HepG2 (cell line): ENCODE data around the gene NEAT1. TPM values are rescaled to one million over a fixed set of nuclear protein-coding genes. Genes with fewer than 3 reads are reported as not detected.

Experiments used
- ATAC-seq: fragments of 200-7000 bp; cut with Tn5 transposase; 3 replicates; pipeline ENCODE4 v1.9.1; 2020; ENCODE audit warnings: mild to moderate bottlenecking, moderate library complexity
- BruUV-seq: library from RNA; stranded (reverse); fragments of 400-500 nt; replicated peaks from 2 replicates; lab custom pipeline; 2021; lab: Mats Ljungman, UMichigan
- CTCF ChIA-PET: fragments of 300-600 bp; formaldehyde crosslinking; extraction: SDS; loops from one replicate; lab custom pipeline; 2021; ENCODE audit warnings: low total read pairs, inconsistent platforms, low intra/inter-chr PET ratio; lab: Yijun Ruan, JAX
- POLR2A ChIA-PET: fragments of 350-600 bp; sonication (Branson Sonifier 250); formaldehyde crosslinking; loops from one replicate; lab custom pipeline; 2020; ENCODE audit warnings: antibody characterized with exemption, inconsistent platforms; lab: Yijun Ruan, JAX
- DNase-seq: peaks from one replicate; pipeline ENCODE4 v3.0.0-alpha.2; 2015; ENCODE audit warnings: low spot score
- FAIRE-seq: peaks from 3 replicates; lab custom pipeline; 2011; peaks lifted over from hg19 to GRCh38; lab: Jason Lieb, UNC
- H2AFZ ChIP-seq: one replicate; pipeline ENCODE4 v1.6.1; 2011; ENCODE audit warnings: low read length, inconsistent platforms
- H3K27ac ChIP-seq: fragments of 300-600 bp; 3 replicates; pipeline ENCODE4 v1.8.0; 2011; ENCODE audit warnings: mixed run types, mild to moderate bottlenecking, mixed read lengths, low read length, inconsistent platforms; ENCODE audit not compliant: insufficient read depth; ENCODE audit errors: extremely low read length
- H3K27me3 ChIP-seq, 2 experiments: fragments of 200-600 bp in 1 of 2; 2 replicates in 1 of 2; 3 replicates in 1 of 2; pipeline versions ENCODE4 v1.6.0 to v1.8.0; 2011; ENCODE audit warnings: low read length in 2 of 2, mild to moderate bottlenecking in 2 of 2, moderate library complexity in 2 of 2, inconsistent platforms in 1 of 2; ENCODE audit not compliant: insufficient read depth in 2 of 2, control insufficient read depth in 1 of 2
- H3K36me3 ChIP-seq, 2 experiments: fragments of 200-600 bp in 1 of 2; replicated peaks in 1 of 2; 2 replicates in 1 of 2; 3 replicates in 1 of 2; pipeline versions ENCODE4 v1.5.1 to v1.8.0; 2011; ENCODE audit warnings: low read length in 2 of 2, inconsistent platforms in 1 of 2; ENCODE audit not compliant: insufficient read depth in 2 of 2, control insufficient read depth in 1 of 2
- H3K4me1 ChIP-seq: 2 replicates; pipeline ENCODE4 v1.5.1; 2012; ENCODE audit warnings: low read length, inconsistent platforms; ENCODE audit not compliant: insufficient read depth
- H3K4me2 ChIP-seq: 2 replicates; pipeline ENCODE4 v1.6.0; 2011; ENCODE audit warnings: low read depth, low read length, inconsistent platforms
- H3K4me3 ChIP-seq, 3 experiments: fragments of 200-600 bp in 1 of 3; sonication (generic), shearing (Covaris generic) in 1 of 3; replicated peaks in 1 of 3; 2 replicates each; pipeline ENCODE4 v1.5.1; 2011 to 2016; ENCODE audit warnings: low read length in 3 of 3, inconsistent platforms in 2 of 3, low read depth in 2 of 3, mild to moderate bottlenecking in 2 of 3, control low read depth in 1 of 3, mixed read lengths in 1 of 3; ENCODE audit not compliant: insufficient read depth in 1 of 3
- H3K79me2 ChIP-seq: one replicate; pipeline ENCODE4 v1.6.1; 2011; ENCODE audit warnings: low read length, inconsistent platforms; ENCODE audit not compliant: insufficient read depth
- H3K9ac ChIP-seq: 2 replicates; pipeline ENCODE4 v1.6.0; 2011; ENCODE audit warnings: mild to moderate bottlenecking, low read depth, low read length, inconsistent platforms; ENCODE audit not compliant: insufficient read depth
- H3K9me3 ChIP-seq: 2 replicates; pipeline ENCODE4 v1.5.1; 2012; ENCODE audit warnings: mild to moderate bottlenecking, low read length
- H4K20me1 ChIP-seq: 2 replicates; pipeline ENCODE4 v1.6.0; 2011; ENCODE audit warnings: inconsistent platforms, mild to moderate bottlenecking, low read length, moderate library complexity; ENCODE audit not compliant: insufficient read depth
- AKAP8 ChIP-seq: sonication (generic); formaldehyde crosslinking; IDR thresholded peaks from 2 replicates; pipeline ENCODE4 v1.5.1; 2020; ENCODE audit warnings: mild to moderate bottlenecking, missing genetic modification reagents
- HDAC1 ChIP-seq: sonication (generic); formaldehyde crosslinking; IDR thresholded peaks from 2 replicates; pipeline ENCODE4 v1.5.1; 2020; ENCODE audit warnings: mild to moderate bottlenecking, missing genetic modification reagents
- KDM2A ChIP-seq: sonication (generic); formaldehyde crosslinking; IDR thresholded peaks from 2 replicates; pipeline ENCODE4 v1.4.0; 2020; ENCODE audit warnings: low read depth, missing genetic modification reagents, borderline replicate concordance
- MAZ ChIP-seq, 2 experiments: sonication (generic) in 1 of 2; formaldehyde crosslinking in 1 of 2; IDR thresholded peaks; 2 replicates each; pipeline versions ENCODE4 v1.5.0 to v1.6.1; 2012 to 2020; ENCODE audit warnings: low read depth in 2 of 2, mild to moderate bottlenecking in 2 of 2, borderline replicate concordance in 1 of 2, improper control_type of control experiment in 1 of 2, low read length in 1 of 2, missing genetic modification reagents in 1 of 2, moderate library complexity in 1 of 2
- POLR2A ChIP-seq, 2 experiments: IDR thresholded peaks; 2 replicates each; pipeline ENCODE4 v1.6.1; 2011; ENCODE audit warnings: low read depth in 2 of 2, low read length in 2 of 2, mild to moderate bottlenecking in 1 of 2, moderate library complexity in 1 of 2; ENCODE audit not compliant: insufficient read depth in 1 of 2
- POLR2AphosphoS2 ChIP-seq: IDR thresholded peaks from 2 replicates; pipeline ENCODE4 v1.6.1; 2011; ENCODE audit warnings: low read depth, low read length, improper control_type of control experiment
- U2AF1 ChIP-seq: fragments of 200-400 bp; formaldehyde crosslinking; optimal IDR thresholded peaks from 2 replicates; pipeline ENCODE3; 2017; ENCODE audit warnings: mild to moderate bottlenecking, low read depth, low read length
- WGBS: methylation state at CpG from one replicate; pipeline ENCODE4 v1.1.6; 2017; ENCODE audit warnings: low lambda C conversion rate; 5-methylcytosine and 5-hydroxymethylcytosine counted together
- in situ Hi-C: cut with HindIII; loops from 2 replicates; pipeline ENCODE4 v1.10.0; 2017; ENCODE audit warnings: low pct_unique_long_range_greater_than_20kb; ENCODE audit not compliant: extremely low pct_ligation_motif_present
- intact Hi-C: fragments of 100-400 bp; cut with micrococcal nuclease; formaldehyde crosslinking; loops from one replicate; pipeline ENCODE4 v1.10.0; 2022; ENCODE audit not compliant: unreplicated experiment
- polyA plus RNA-seq, 8 experiments: library from polyadenylated mRNA; depleted of rRNA in 3 of 8; stranded (reverse) in 7 of 8; unstranded in 1 of 8; fragments of >200 nt; fragmentation: Illumina TruSeq in 4 of 8; extraction: Trizol in 4 of 8; gene quantifications; 2 replicates each; pipeline versions ENCODE4 v1.2.1 to v1.2.3, GENCODE V29; 2011 to 2016; ENCODE audit warnings: low read depth in 4 of 8, missing spikeins in 1 of 8, mixed read lengths in 1 of 8; ENCODE audit not compliant: insufficient read depth in 1 of 8
- total RNA-seq, 5 experiments: library from RNA; depleted of rRNA; stranded (reverse); fragments of >200 nt; fragmentation: Illumina TruSeq; extraction: Trizol; gene quantifications; 2 replicates each; pipeline ENCODE4 v1.2.3, GENCODE V29; 2016; ENCODE audit warnings: low read depth in 1 of 5
- TF ChIP-seq, protein P1 (sequence below): sonication (generic); formaldehyde crosslinking; IDR thresholded peaks from 2 replicates; pipeline ENCODE4 v1.8.1; 2022; ENCODE audit warnings: mild to moderate bottlenecking, missing genetic modification reagents
- TF ChIP-seq, protein P2 (sequence below): sonication (generic); formaldehyde crosslinking; IDR thresholded peaks from 2 replicates; pipeline ENCODE4 v1.5.0; 2020; ENCODE audit warnings: mild to moderate bottlenecking, missing genetic modification reagents, borderline replicate concordance
- TF ChIP-seq, protein P3 (sequence below): IDR thresholded peaks from 2 replicates; pipeline ENCODE4 v1.6.1; 2016
- TF ChIP-seq, protein P4 (sequence below): IDR thresholded peaks from 2 replicates; pipeline ENCODE4 v1.6.1; 2016; ENCODE audit warnings: low read depth, borderline replicate concordance
- TF ChIP-seq, protein P5 (sequence below): sonication (generic); formaldehyde crosslinking; IDR thresholded peaks from 2 replicates; pipeline ENCODE4 v1.4.0; 2020; ENCODE audit warnings: missing genetic modification reagents

NEAT1 gene
- total and polyA plus RNA-seq, 2 of the 13 experiments (the other 11 are each of a cell fraction or from before 2014, with no cell fraction given): 20.5 to 41.2 TPM

DNA sequence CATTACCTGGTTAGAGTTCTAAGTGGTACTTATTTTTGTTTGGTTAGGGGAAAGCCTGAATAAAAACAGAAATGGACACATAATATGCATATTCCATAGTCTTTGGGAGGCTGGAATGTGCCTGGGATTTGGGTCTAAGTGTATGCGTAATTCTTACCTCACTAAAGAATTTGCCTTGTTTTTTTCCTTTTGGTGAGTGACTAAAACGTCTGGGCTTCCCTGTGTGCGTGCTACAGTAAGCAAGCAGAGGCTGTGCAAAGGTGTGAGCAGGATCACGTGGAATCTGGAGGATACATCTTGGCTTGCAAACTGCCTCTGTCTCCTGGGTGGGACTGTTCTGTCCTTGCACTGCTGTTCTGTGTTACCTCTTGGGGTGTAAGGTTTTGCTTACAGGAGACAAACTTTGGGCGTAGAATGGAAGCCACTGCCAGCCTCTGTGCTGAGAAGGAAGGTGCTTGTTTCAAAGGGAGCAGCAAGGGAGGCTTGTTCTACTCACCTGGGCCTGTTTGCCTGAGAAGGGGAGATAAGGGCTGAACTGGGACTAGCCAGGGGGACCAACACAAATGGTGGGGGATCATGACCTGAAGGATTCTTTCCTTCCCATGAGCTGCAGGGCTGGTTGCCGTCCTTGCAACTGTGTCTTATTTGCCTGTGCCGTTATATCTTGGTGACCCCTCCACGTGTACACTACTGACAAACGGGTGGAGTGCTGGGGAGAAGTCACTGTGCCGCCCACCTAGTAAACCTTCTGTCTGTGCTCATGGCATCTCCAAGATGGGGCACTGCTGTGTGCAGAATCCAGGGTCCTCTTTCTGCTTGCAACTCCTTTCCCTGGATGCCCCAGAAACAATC lies 4.5 kb downstream of the NEAT1 start:
- DNase-seq (no peak), FAIRE-seq (peak; percentile 39), ATAC-seq (peak; percentile 15)
- intact Hi-C loops (loop anchor here (1.0 kb wide), 1 partner anchor 9 kb away; no protein-coding TSS in a partner anchor), in situ Hi-C loops (no loop called here)
- WGBS: 13% methylated on average over 7 of the region's 10 CpGs
- Histone ChIP-seq H3K27me3 (no peaks in the 10 kb centered on the region; a peak in 1 of 5 replicates), H3K36me3 (no peaks in the 10 kb centered on the region; a peak in 2 of 5 replicates), H2AFZ (no peak overlapping the region), H4K20me1 (peaks cover 94% of the 10 kb centered on the region), H3K4me1 (peaks cover 59% of the 10 kb centered on the region), H3K4me2 (peak overlapping the region; percentile 95), H3K9ac (peak overlapping the region; percentile 100), H3K9me3 (no peaks in the 10 kb centered on the region), H3K4me3 (peak overlapping the region; percentile 91 to 94 (median 93)), H3K79me2 (peaks cover 88% of the 10 kb centered on the region), H3K27ac (peak overlapping the region; percentile 100)
- ChIA-PET CTCF (no interaction called here), POLR2A (interaction anchor here (0.7 to 17.8 kb wide), 8 partner anchors 9 to 76 kb away, joined by 3 to 952 read pairs (median 51); partner anchors contain the start of genes FRMD8, MALAT1 and SLC25A45)
- BruUV-seq: TSS peak; percentile 0
- TF ChIP-seq, protein P1, sequence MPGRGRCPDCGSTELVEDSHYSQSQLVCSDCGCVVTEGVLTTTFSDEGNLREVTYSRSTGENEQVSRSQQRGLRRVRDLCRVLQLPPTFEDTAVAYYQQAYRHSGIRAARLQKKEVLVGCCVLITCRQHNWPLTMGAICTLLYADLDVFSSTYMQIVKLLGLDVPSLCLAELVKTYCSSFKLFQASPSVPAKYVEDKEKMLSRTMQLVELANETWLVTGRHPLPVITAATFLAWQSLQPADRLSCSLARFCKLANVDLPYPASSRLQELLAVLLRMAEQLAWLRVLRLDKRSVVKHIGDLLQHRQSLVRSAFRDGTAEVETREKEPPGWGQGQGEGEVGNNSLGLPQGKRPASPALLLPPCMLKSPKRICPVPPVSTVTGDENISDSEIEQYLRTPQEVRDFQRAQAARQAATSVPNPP (CRISPR knock-in tag): no peak
- TF ChIP-seq AKAP8 (CRISPR knock-in tag) (peak; percentile 73), MAZ (IDR thresholded peaks at IDR 0.05; ENCODE audit: borderline replicate concordance, low read depth, low read length) (no peak), MAZ (CRISPR knock-in tag; IDR thresholded peaks at IDR 0.05; ENCODE audit: low read depth) (0 out of 2 replicates have a peak, but pooled peaks have one; percentile 23), POLR2A (IDR thresholded peaks at IDR 0.05; ENCODE audit: insufficient read depth in 1 of 2, low read depth in 2 of 2, low read length in 2 of 2) (peak in 1 of 2 experiments; percentile 95; a peak in 2 of 4 replicates), KDM2A (CRISPR knock-in tag) (peak; percentile 49; the same call in 1 of the 2 replicates), U2AF1 (peak; percentile 89), HDAC1 (CRISPR knock-in tag) (peak; percentile 24; the same call in 1 of the 2 replicates), POLR2AphosphoS2 (peak; percentile 61)
- TF ChIP-seq, protein P2, sequence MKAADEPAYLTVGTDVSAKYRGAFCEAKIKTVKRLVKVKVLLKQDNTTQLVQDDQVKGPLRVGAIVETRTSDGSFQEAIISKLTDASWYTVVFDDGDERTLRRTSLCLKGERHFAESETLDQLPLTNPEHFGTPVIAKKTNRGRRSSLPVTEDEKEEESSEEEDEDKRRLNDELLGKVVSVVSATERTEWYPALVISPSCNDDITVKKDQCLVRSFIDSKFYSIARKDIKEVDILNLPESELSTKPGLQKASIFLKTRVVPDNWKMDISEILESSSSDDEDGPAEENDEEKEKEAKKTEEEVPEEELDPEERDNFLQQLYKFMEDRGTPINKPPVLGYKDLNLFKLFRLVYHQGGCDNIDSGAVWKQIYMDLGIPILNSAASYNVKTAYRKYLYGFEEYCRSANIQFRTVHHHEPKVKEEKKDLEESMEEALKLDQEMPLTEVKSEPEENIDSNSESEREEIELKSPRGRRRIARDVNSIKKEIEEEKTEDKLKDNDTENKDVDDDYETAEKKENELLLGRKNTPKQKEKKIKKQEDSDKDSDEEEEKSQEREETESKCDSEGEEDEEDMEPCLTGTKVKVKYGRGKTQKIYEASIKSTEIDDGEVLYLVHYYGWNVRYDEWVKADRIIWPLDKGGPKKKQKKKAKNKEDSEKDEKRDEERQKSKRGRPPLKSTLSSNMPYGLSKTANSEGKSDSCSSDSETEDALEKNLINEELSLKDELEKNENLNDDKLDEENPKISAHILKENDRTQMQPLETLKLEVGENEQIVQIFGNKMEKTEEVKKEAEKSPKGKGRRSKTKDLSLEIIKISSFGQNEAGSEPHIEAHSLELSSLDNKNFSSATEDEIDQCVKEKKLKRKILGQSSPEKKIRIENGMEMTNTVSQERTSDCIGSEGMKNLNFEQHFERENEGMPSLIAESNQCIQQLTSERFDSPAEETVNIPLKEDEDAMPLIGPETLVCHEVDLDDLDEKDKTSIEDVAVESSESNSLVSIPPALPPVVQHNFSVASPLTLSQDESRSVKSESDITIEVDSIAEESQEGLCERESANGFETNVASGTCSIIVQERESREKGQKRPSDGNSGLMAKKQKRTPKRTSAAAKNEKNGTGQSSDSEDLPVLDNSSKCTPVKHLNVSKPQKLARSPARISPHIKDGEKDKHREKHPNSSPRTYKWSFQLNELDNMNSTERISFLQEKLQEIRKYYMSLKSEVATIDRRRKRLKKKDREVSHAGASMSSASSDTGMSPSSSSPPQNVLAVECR (CRISPR knock-in tag): peak; percentile 18; the same call in 1 of the 2 replicates
- TF ChIP-seq, protein P3, sequence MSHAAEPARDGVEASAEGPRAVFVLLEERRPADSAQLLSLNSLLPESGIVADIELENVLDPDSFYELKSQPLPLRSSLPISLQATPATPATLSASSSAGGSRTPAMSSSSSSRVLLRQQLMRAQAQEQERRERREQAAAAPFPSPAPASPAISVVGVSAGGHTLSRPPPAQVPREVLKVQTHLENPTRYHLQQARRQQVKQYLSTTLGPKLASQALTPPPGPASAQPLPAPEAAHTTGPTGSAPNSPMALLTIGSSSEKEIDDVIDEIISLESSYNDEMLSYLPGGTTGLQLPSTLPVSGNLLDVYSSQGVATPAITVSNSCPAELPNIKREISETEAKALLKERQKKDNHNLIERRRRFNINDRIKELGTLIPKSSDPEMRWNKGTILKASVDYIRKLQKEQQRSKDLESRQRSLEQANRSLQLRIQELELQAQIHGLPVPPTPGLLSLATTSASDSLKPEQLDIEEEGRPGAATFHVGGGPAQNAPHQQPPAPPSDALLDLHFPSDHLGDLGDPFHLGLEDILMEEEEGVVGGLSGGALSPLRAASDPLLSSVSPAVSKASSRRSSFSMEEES (CRISPR knock-in tag): peak; percentile 12; the same call in 1 of the 2 replicates
- TF ChIP-seq, protein P4, sequence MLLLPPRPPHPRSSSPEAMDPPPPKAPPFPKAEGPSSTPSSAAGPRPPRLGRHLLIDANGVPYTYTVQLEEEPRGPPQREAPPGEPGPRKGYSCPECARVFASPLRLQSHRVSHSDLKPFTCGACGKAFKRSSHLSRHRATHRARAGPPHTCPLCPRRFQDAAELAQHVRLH (CRISPR knock-in tag): no peak
- TF ChIP-seq, protein P5, sequence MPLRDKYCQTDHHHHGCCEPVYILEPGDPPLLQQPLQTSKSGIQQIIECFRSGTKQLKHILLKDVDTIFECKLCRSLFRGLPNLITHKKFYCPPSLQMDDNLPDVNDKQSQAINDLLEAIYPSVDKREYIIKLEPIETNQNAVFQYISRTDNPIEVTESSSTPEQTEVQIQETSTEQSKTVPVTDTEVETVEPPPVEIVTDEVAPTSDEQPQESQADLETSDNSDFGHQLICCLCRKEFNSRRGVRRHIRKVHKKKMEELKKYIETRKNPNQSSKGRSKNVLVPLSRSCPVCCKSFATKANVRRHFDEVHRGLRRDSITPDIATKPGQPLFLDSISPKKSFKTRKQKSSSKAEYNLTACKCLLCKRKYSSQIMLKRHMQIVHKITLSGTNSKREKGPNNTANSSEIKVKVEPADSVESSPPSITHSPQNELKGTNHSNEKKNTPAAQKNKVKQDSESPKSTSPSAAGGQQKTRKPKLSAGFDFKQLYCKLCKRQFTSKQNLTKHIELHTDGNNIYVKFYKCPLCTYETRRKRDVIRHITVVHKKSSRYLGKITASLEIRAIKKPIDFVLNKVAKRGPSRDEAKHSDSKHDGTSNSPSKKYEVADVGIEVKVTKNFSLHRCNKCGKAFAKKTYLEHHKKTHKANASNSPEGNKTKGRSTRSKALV: 0 out of 2 replicates have a peak, but pooled peaks have one; percentile 19
